NCI-H2196 (cell line): Measurements from ENCODE around the gene RSU1.

ENCODE experiments used
- DNase-seq: peaks from one replicate; lab custom pipeline; 2025; ENCODE audit not compliant: unreplicated experiment; lab: John Stamatoyannopoulos, UW

The RSU1 gene

GRCh38 chr10:16745061-16745460 is 72.2 kb downstream of the RSU1 start:
- DNase-seq, result no peak

- DNase-seq, result no peak
Measured at GRCh38 chr10:16742165-16742960, 74.9 kb downstream of the RSU1 start.

- no peak for DNase-seq
Measured at GRCh38 chr10:16741540-16741939, 75.7 kb downstream of the RSU1 start.

GRCh38 chr10:16737420-16737819 is 79.8 kb downstream of the RSU1 start:
- no peak for DNase-seq

- no peak for DNase-seq
Measured at GRCh38 chr10:16735671-16736070, 81.6 kb downstream of the RSU1 start.

GRCh38 chr10:16732376-16732775 is 84.8 kb downstream of the RSU1 start:
- DNase-seq, result no peak

- DNase-seq, result no peak
Measured at GRCh38 chr10:16728266-16728665, 89.0 kb downstream of the RSU1 start.

- no peak for DNase-seq
Measured at GRCh38 chr10:16727666-16728065, 89.6 kb downstream of the RSU1 start.

- DNase-seq, result no peak
Measured at GRCh38 chr10:16724509-16724908, 92.7 kb downstream of the RSU1 start.

GRCh38 chr10:16720812-16721211 is 96.4 kb downstream of the RSU1 start:
- DNase-seq, result no peak

- no peak for DNase-seq
Measured at GRCh38 chr10:16717622-16718395, 99.4 kb downstream of the RSU1 start.

- DNase-seq, result no peak
Measured at GRCh38 chr10:16716051-16716450, 101.2 kb downstream of the RSU1 start.

- DNase-seq, result no peak
Measured at GRCh38 chr10:16713290-16713689, 103.9 kb downstream of the RSU1 start.

GRCh38 chr10:16712883-16713282 is 104.3 kb downstream of the RSU1 start:
- no peak for DNase-seq

- no peak for DNase-seq
Measured at GRCh38 chr10:16700331-16700730, 116.9 kb downstream of the RSU1 start.

- no peak for DNase-seq
Measured at GRCh38 chr10:16699435-16700057, 117.7 kb downstream of the RSU1 start.

- DNase-seq, result no peak
Measured at GRCh38 chr10:16698461-16698860, 118.8 kb downstream of the RSU1 start.

- no peak for DNase-seq
Measured at GRCh38 chr10:16690417-16690816, 126.8 kb downstream of the RSU1 start.

GRCh38 chr10:16689696-16690095 is 127.5 kb downstream of the RSU1 start:
- no peak for DNase-seq

GRCh38 chr10:16689227-16689626 is 128.0 kb downstream of the RSU1 start:
- DNase-seq, result no peak

- no peak for DNase-seq
Measured at GRCh38 chr10:16686054-16686902, 130.9 kb downstream of the RSU1 start.
